HUES64 (cell line): ENCODE measurements around the gene ARMC8.

Experiments used
- H3K27ac ChIP-seq: 2 replicates; pipeline ENCODE4 v1.7.0; 2013; ENCODE audit warnings: low read depth, low read length, inconsistent platforms
- H3K27me3 ChIP-seq: 2 replicates; pipeline ENCODE4 v1.6.1; 2013; ENCODE audit warnings: mild to moderate bottlenecking, low read length; ENCODE audit not compliant: insufficient read depth
- H3K36me3 ChIP-seq: 2 replicates; pipeline ENCODE4 v1.6.1; 2013; ENCODE audit warnings: mild to moderate bottlenecking, low read length; ENCODE audit not compliant: insufficient read depth
- H3K4me1 ChIP-seq: 2 replicates; pipeline ENCODE4 v1.6.1; 2013; ENCODE audit warnings: mild to moderate bottlenecking, low read length, moderate library complexity; ENCODE audit not compliant: insufficient read depth
- H3K4me3 ChIP-seq: 2 replicates; pipeline ENCODE4 v1.5.1; 2013; ENCODE audit warnings: mild to moderate bottlenecking, low read length, moderate library complexity
- H3K9ac ChIP-seq: 2 replicates; pipeline ENCODE4 v1.6.1; 2013; ENCODE audit warnings: mild to moderate bottlenecking, low read depth, low read length
- H3K9me3 ChIP-seq: 2 replicates; pipeline ENCODE4 v1.6.1; 2013; ENCODE audit warnings: low read depth, low read length; ENCODE audit not compliant: insufficient read depth
- WGBS: fragments of 150-250, 120-280 bp; methylation state at CpG from one replicate; pipeline ENCODE4 v1.1.7; 2013; ENCODE audit warnings: missing lambda C conversion rate; 5-methylcytosine and 5-hydroxymethylcytosine counted together

Gene ARMC8

GRCh38 chr3:138199851-138200250, 12.8 kb downstream of the ARMC8 start:
- Histone ChIP-seq H3K36me3 (peaks cover 7% of the 10 kb centered on the region; the same call in 1 of the 2 replicates), H3K4me3 (no peak overlapping the region), H3K27me3 (no peaks in the 10 kb centered on the region), H3K4me1 (0 out of 2 replicates have a peak, but pooled peaks cover 3% of the 10 kb centered on the region), H3K27ac (no peak overlapping the region), H3K9ac (no peak overlapping the region), H3K9me3 (no peaks in the 10 kb centered on the region)
- 100% methylated on average over 1 of the region's 2 CpGs for WGBS

GRCh38 chr3:138200424-138200823, 13.3 kb downstream of the ARMC8 start:
- Histone ChIP-seq H3K4me1 (0 out of 2 replicates have a peak, but pooled peaks cover 3% of the 10 kb centered on the region), H3K27ac (no peak overlapping the region), H3K27me3 (no peaks in the 10 kb centered on the region), H3K9ac (no peak overlapping the region), H3K36me3 (peaks cover 4% of the 10 kb centered on the region; the same call in 1 of the 2 replicates), H3K9me3 (no peaks in the 10 kb centered on the region), H3K4me3 (no peak overlapping the region)
- 83% methylated on average over 1 of the region's 1 CpG for WGBS

GRCh38 chr3:138202945-138203701, 16.0 kb downstream of the ARMC8 start:
- no peak overlapping the region for H3K9ac ChIP-seq
- H3K27me3 ChIP-seq: no peaks in the 10 kb centered on the region
- H3K27ac ChIP-seq: no peak overlapping the region
- 74% methylated on average over 3 of the region's 3 CpGs for WGBS
- H3K4me3 ChIP-seq: no peak overlapping the region
- no peaks in the 10 kb centered on the region for H3K36me3 ChIP-seq
- H3K4me1 ChIP-seq: 0 out of 2 replicates have a peak, but pooled peaks cover 3% of the 10 kb centered on the region
- no peaks in the 10 kb centered on the region for H3K9me3 ChIP-seq

GRCh38 chr3:138203938-138204337, 16.8 kb downstream of the ARMC8 start:
- no peaks in the 10 kb centered on the region for H3K27me3 ChIP-seq
- no peak overlapping the region for H3K9ac ChIP-seq
- no peaks in the 10 kb centered on the region for H3K9me3 ChIP-seq
- WGBS: 92% methylated on average over 4 of the region's 4 CpGs
- no peaks in the 10 kb centered on the region for H3K36me3 ChIP-seq
- no peak overlapping the region for H3K4me3 ChIP-seq
- no peak overlapping the region for H3K27ac ChIP-seq
- H3K4me1 ChIP-seq: peaks cover 6% of the 10 kb centered on the region; the same call in 1 of the 2 replicates

- no peak overlapping the region for H3K9ac ChIP-seq
- H3K27me3 ChIP-seq: no peaks in the 10 kb centered on the region
- H3K36me3 ChIP-seq: no peaks in the 10 kb centered on the region
- H3K4me3 ChIP-seq: no peak overlapping the region
- peaks cover 21% of the 10 kb centered on the region; the same call in 1 of the 2 replicates for H3K4me1 ChIP-seq
- no peak overlapping the region for H3K27ac ChIP-seq
- 87% methylated on average over 5 of the region's 5 CpGs for WGBS
- no peaks in the 10 kb centered on the region for H3K9me3 ChIP-seq
Observed at GRCh38 chr3:138205527-138205926, 18.4 kb downstream of the ARMC8 start.

GRCh38 chr3:138206196-138206595, 19.1 kb downstream of the ARMC8 start:
- no peak overlapping the region for H3K4me3 ChIP-seq
- H3K4me1 ChIP-seq: peaks cover 28% of the 10 kb centered on the region
- H3K27me3 ChIP-seq: no peaks in the 10 kb centered on the region
- H3K9ac ChIP-seq: no peak overlapping the region
- H3K9me3 ChIP-seq: no peaks in the 10 kb centered on the region
- no peak overlapping the region for H3K27ac ChIP-seq
- H3K36me3 ChIP-seq: no peaks in the 10 kb centered on the region
- WGBS: 92% methylated on average over 2 of the region's 2 CpGs

GRCh38 chr3:138210528-138210927, 23.4 kb downstream of the ARMC8 start:
- H3K27ac ChIP-seq: peak overlapping the region; percentile 61
- no peaks in the 10 kb centered on the region for H3K27me3 ChIP-seq
- 66% methylated on average over 3 of the region's 3 CpGs for WGBS
- H3K4me3 ChIP-seq: no peak overlapping the region
- H3K9me3 ChIP-seq: no peaks in the 10 kb centered on the region
- peaks cover 3% of the 10 kb centered on the region for H3K36me3 ChIP-seq
- peaks cover 34% of the 10 kb centered on the region for H3K4me1 ChIP-seq
- no peak overlapping the region for H3K9ac ChIP-seq

GRCh38 chr3:138213398-138214085, 26.4 kb downstream of the ARMC8 start:
- Histone ChIP-seq H3K9me3 (no peaks in the 10 kb centered on the region), H3K27me3 (no peaks in the 10 kb centered on the region), H3K4me1 (peaks cover 34% of the 10 kb centered on the region), H3K9ac (no peak overlapping the region), H3K27ac (no peak overlapping the region), H3K36me3 (peaks cover 12% of the 10 kb centered on the region), H3K4me3 (no peak overlapping the region)
- 92% methylated on average over 7 of the region's 7 CpGs for WGBS

GRCh38 chr3:138219255-138219654, 32.2 kb downstream of the ARMC8 start:
- WGBS: 87% methylated on average over 1 of the region's 1 CpG
- Histone ChIP-seq H3K36me3 (peaks cover 37% of the 10 kb centered on the region), H3K4me3 (no peak overlapping the region), H3K27me3 (no peaks in the 10 kb centered on the region), H3K9ac (no peak overlapping the region), H3K27ac (no peak overlapping the region), H3K4me1 (peaks cover 17% of the 10 kb centered on the region), H3K9me3 (no peaks in the 10 kb centered on the region)

GRCh38 chr3:138220242-138220641, 33.1 kb downstream of the ARMC8 start:
- Histone ChIP-seq H3K27ac (no peak overlapping the region), H3K9ac (no peak overlapping the region), H3K36me3 (peaks cover 47% of the 10 kb centered on the region), H3K4me1 (peaks cover 17% of the 10 kb centered on the region), H3K9me3 (no peaks in the 10 kb centered on the region), H3K27me3 (no peaks in the 10 kb centered on the region), H3K4me3 (no peak overlapping the region)
- WGBS: 93% methylated on average over 1 of the region's 1 CpG

- WGBS: over 99% methylated on average over 3 of the region's 4 CpGs
- no peaks in the 10 kb centered on the region for H3K9me3 ChIP-seq
- no peak overlapping the region for H3K27ac ChIP-seq
- H3K4me1 ChIP-seq: peaks cover 17% of the 10 kb centered on the region
- no peaks in the 10 kb centered on the region for H3K27me3 ChIP-seq
- H3K36me3 ChIP-seq: peaks cover 52% of the 10 kb centered on the region
- no peak overlapping the region for H3K9ac ChIP-seq
- H3K4me3 ChIP-seq: no peak overlapping the region
Observed at GRCh38 chr3:138220788-138221187, 33.7 kb downstream of the ARMC8 start.
